ENCODE data around the gene IL3. TPM values are rescaled to one million over a fixed set of nuclear protein-coding genes. Genes with fewer than 3 reads are reported as not detected.

IL3 gene
- total RNA-seq, 2 donors from 2014 or later = 0.36 TPM; not detected in 1

DNA sequence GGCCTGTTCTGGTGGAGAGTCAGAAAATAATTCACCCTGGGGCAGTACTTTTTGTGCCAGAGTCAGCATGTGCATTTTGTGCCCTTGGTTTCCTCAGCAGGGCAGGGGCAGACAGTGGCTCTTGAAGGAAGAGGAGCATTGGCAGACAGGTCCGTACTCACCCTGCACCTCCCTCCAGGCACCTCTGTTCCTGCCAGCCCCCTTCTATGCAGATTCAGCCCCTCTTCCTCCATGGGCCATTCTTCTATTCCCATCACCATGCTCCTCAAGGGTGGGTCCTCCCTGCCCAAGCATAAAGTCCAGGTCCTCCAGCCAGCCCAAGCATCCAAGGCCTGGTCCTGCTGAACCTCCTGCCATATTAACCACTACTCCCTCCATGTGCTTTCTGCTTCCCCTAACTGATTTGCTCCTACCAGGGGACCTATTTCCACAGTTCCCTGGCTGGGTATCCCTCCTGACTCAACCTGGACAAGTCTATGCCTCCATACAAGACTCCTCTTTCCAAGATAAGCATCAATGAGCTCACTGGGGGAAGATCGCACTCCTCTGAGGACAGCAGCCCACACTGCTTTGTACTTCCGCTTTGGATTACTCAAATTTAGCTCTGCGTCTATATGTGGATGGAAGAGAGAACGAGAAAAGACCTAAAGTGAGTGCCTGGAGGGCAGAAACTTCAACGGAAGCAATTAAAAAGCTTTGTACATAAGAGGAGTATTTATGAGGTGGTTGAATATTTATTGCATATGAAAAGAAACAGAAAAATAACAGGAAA is 39.7 kb upstream of the IL3 start:
- DNase-seq (ENCODE audit: low spot score) (no peak), ATAC-seq (peak; percentile 55 to 63)
- H3K27me3 Mint-ChIP-seq = peaks cover 9 to 24% of the 10 kb centered on the region in 2 donors
- H3K4me1 Mint-ChIP-seq (ENCODE audit: low read depth in 2 of 2) = peaks cover 34 to 44% of the 10 kb centered on the region in 2 donors
- H3K27ac Mint-ChIP-seq = peak overlapping the region; percentile 84 to 86
- H3K9me3 Mint-ChIP-seq = no peaks in the 10 kb centered on the region
- no peaks in the 10 kb centered on the region for H3K36me3 Mint-ChIP-seq
- H3K4me3 Mint-ChIP-seq = peak overlapping the region; percentile 58

DNA sequence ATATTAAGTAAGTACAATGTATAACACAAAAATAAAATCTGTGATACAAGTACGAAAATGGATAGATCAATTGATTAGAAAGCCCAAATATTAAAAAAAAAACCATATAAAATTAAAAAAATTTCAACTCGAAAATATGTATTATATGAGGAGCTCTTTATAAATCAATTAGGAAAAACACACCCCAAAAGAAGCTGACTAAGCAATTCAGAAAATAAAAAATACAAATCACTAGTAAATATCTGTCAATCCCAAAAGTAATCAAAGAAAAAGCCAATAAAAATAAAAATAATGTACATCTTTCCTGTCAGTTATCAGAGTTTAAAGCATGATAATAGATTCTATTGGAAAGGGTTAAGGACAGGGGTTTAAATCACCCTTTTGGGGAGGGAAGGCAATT is 38.8 kb upstream of the IL3 start:
- Mint-ChIP-seq H3K36me3 (no peaks in the 10 kb centered on the region), H3K27me3 (peaks cover 5 to 15% of the 10 kb centered on the region in 2 donors), H3K27ac (peak overlapping the region in 1 of 2 donors; percentile 84), H3K4me3 (no peak overlapping the region), H3K4me1 (ENCODE audit: low read depth in 2 of 2) (peaks cover 36 to 40% of the 10 kb centered on the region in 2 donors), H3K9me3 (no peaks in the 10 kb centered on the region)
- ATAC-seq (no peak), DNase-seq (ENCODE audit: low spot score) (no peak)

- DNase-seq (ENCODE audit: low spot score) = no peak
- no peak for ATAC-seq
- Mint-ChIP-seq H3K27ac (peak overlapping the region in 1 of 2 donors; percentile 13), H3K4me1 (ENCODE audit: low read depth in 2 of 2) (peaks cover 33 to 37% of the 10 kb centered on the region in 2 donors), H3K4me3 (no peak overlapping the region), H3K36me3 (no peaks in the 10 kb centered on the region), H3K27me3 (peaks cover 3 to 4% of the 10 kb centered on the region in 2 donors), H3K9me3 (no peaks in the 10 kb centered on the region)
Observed at GRCh38 chr5:132022737-132023136, 37.7 kb upstream of the IL3 start.

- Mint-ChIP-seq H3K27me3 (no peaks in the 10 kb centered on the region), H3K4me3 (no peak overlapping the region), H3K36me3 (no peaks in the 10 kb centered on the region), H3K4me1 (ENCODE audit: low read depth in 2 of 2) (peaks cover 36 to 39% of the 10 kb centered on the region in 2 donors), H3K27ac (peak overlapping the region in 1 of 2 donors; percentile 13), H3K9me3 (no peaks in the 10 kb centered on the region)
- DNase-seq (ENCODE audit: low spot score) (no peak), ATAC-seq (no peak)
Observed at GRCh38 chr5:132023258-132024116, 37.0 kb upstream of the IL3 start.

DNA sequence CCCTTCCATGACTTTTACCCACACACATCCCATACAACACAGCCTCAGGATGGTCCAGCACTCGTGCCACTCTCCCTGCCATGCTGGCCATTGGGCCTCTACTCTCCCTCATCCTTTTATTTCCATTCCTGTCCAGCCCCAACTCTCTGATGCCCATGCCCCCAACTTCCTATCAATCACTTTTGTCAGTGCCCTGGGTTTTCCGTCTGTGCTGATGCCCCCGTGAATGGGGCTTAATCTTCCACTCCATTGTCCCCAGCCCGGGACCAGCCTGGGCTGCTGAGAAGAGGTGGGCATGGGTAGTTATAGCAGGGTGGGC is 36.4 kb upstream of the IL3 start:
- H3K4me1 Mint-ChIP-seq (ENCODE audit: low read depth in 2 of 2) = peaks cover 32 to 40% of the 10 kb centered on the region in 2 donors
- ATAC-seq = no peak
- H3K27ac Mint-ChIP-seq = no peak overlapping the region
- no peaks in the 10 kb centered on the region for H3K27me3 Mint-ChIP-seq
- no peak overlapping the region for H3K4me3 Mint-ChIP-seq
- no peaks in the 10 kb centered on the region for H3K9me3 Mint-ChIP-seq
- DNase-seq (ENCODE audit: low spot score) = no peak
- no peaks in the 10 kb centered on the region for H3K36me3 Mint-ChIP-seq

DNA sequence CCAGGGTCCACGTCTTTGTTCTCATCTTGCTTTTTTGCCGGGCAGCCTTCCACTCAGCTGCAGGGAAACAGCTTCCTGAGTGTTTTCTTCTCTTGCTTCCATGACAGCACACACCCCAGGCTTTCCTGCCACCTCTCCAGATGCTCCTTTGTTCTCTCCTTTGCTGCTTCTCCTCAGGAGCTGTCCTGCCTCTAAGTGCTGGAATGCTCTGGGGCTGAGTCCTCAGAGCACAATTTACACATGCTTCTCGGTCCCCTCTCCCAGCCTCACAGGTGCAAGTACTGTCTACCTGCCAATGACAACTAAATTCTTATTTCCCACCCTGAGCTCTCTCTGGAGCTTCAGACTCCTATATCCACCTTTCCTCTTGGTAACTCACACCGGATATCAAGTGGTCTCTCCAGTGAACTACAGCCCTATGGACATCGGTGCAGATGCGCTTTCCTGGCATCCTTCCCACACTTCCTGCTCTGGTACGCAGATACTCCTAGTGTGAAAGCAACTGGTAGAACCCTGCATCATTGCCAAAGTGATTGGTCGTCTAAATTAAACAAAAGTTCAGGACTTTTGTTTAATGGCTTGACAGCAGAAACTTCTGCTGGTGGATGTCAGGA is 35.6 kb upstream of the IL3 start:
- no peaks in the 10 kb centered on the region for H3K36me3 Mint-ChIP-seq
- H3K27ac Mint-ChIP-seq = no peak overlapping the region
- peaks cover 34 to 43% of the 10 kb centered on the region in 2 donors for H3K4me1 Mint-ChIP-seq (ENCODE audit: low read depth in 2 of 2)
- DNase-seq (ENCODE audit: low spot score) (no peak), ATAC-seq (no peak)
- H3K4me3 Mint-ChIP-seq = no peak overlapping the region
- peaks cover 0 to 7% of the 10 kb centered on the region in 2 donors for H3K27me3 Mint-ChIP-seq
- no peaks in the 10 kb centered on the region for H3K9me3 Mint-ChIP-seq

DNA sequence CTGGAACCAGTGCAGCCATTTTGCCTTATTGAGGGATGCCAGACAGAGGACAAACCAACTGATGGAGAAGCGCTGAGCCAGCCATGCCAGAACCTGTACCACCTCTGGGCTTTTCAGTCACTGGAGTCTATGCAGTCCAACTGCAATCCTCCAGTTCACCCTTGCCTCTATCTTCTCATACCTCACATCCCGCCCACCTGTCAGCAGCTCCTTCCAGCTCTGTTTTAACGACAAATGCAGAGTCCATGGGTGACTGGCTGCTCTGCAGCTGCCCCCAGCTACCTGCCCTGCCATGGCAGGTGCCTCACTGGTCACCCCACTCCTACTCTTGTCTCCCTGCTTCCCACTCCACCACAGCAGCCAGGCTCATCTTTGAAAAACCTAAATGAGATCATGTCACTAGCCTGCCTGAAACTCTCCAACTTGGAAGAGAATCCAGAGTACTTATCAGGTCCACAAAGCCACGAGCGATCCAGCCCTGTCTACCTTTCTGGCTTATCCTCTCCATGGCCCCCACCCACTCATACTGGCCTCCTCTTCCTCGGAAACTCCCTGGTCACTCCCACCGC is 35.0 kb upstream of the IL3 start:
- Mint-ChIP-seq H3K9me3 (no peaks in the 10 kb centered on the region), H3K36me3 (no peaks in the 10 kb centered on the region), H3K4me1 (ENCODE audit: low read depth in 2 of 2) (peaks cover 33 to 43% of the 10 kb centered on the region in 2 donors), H3K27me3 (peaks cover 0 to 11% of the 10 kb centered on the region in 2 donors), H3K4me3 (no peak overlapping the region), H3K27ac (no peak overlapping the region)
- ATAC-seq (no peak), DNase-seq (ENCODE audit: low spot score) (no peak)

GRCh38 chr5:132026516-132027008 is 33.9 kb upstream of the IL3 start:
- Mint-ChIP-seq H3K9me3 (no peaks in the 10 kb centered on the region), H3K4me3 (no peak overlapping the region), H3K36me3 (no peaks in the 10 kb centered on the region), H3K4me1 (ENCODE audit: low read depth in 2 of 2) (peaks cover 28 to 35% of the 10 kb centered on the region in 2 donors), H3K27me3 (peaks cover 0 to 11% of the 10 kb centered on the region in 2 donors), H3K27ac (no peak overlapping the region)
- ATAC-seq (peak; percentile 92 to 96), DNase-seq (ENCODE audit: low spot score) (peak; percentile 84)

DNA sequence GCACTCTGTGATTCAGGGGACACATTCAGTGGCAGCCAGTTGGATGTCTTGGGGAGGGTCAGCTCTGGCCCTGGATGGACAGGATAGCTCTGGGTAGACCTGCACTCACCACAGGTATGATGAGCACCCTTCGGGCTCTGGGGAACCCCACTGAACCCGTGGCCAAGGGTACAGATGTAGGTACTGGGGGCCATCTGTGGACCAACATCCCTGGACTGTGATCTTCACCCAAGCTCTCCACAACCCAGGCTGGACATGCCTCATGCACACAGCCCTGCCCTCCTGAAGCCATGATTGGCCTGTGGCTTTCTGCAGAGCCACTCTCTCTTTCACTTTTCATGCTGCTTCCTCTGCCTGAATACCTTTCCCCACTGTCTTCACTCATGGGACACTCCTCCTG is 33.4 kb upstream of the IL3 start:
- H3K36me3 Mint-ChIP-seq = no peaks in the 10 kb centered on the region
- no peak overlapping the region for H3K4me3 Mint-ChIP-seq
- H3K27me3 Mint-ChIP-seq = peaks cover 0 to 11% of the 10 kb centered on the region in 2 donors
- DNase-seq (ENCODE audit: low spot score) (peak; percentile 73), ATAC-seq (peak; percentile 72 to 73)
- H3K9me3 Mint-ChIP-seq = no peaks in the 10 kb centered on the region
- H3K4me1 Mint-ChIP-seq (ENCODE audit: low read depth in 2 of 2) = peaks cover 28 to 35% of the 10 kb centered on the region in 2 donors
- H3K27ac Mint-ChIP-seq = no peak overlapping the region

- ATAC-seq (no peak), DNase-seq (ENCODE audit: low spot score) (no peak)
- Mint-ChIP-seq H3K36me3 (peaks cover 16% of the 10 kb centered on the region), H3K27me3 (peaks cover 2 to 29% of the 10 kb centered on the region in 2 donors), H3K4me3 (no peak overlapping the region), H3K27ac (peak overlapping the region in 1 of 2 donors; percentile 24), H3K4me1 (ENCODE audit: low read depth in 2 of 2) (peaks cover 28% of the 10 kb centered on the region in 2 donors), H3K9me3 (peaks cover 2% of the 10 kb centered on the region)
Observed at GRCh38 chr5:132029609-132030330, 30.7 kb upstream of the IL3 start.

- ATAC-seq (no peak), DNase-seq (ENCODE audit: low spot score) (no peak)
- Mint-ChIP-seq H3K4me1 (ENCODE audit: low read depth in 2 of 2) (peaks cover 28% of the 10 kb centered on the region in 2 donors), H3K27me3 (peaks cover 2 to 29% of the 10 kb centered on the region in 2 donors), H3K36me3 (peaks cover 16% of the 10 kb centered on the region), H3K4me3 (no peak overlapping the region), H3K9me3 (peaks cover 2% of the 10 kb centered on the region), H3K27ac (peak overlapping the region in 1 of 2 donors; percentile 24)
Observed at GRCh38 chr5:132030610-132031009, 29.8 kb upstream of the IL3 start.

DNA sequence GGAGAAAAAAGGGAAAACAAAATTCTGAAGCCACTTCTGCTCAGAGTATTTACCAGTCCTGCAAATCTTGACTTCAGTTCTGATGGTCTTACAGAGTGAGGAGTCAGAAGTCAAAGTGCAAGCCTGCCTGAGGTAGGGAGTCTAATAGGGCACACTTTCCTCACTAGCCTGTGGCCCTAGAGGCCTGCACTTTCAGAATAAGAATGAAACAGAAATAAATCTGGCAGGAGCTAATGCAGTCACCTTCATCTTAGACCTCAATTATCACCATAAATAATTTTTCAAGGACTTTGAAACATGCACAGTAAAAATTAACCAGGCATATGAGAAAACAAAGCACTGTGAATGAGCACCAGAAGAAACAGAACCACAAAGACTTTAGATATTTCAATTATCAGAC is 28.3 kb upstream of the IL3 start:
- Mint-ChIP-seq H3K27me3 (peaks cover 2 to 29% of the 10 kb centered on the region in 2 donors), H3K9me3 (peaks cover 2% of the 10 kb centered on the region), H3K4me3 (no peak overlapping the region), H3K4me1 (ENCODE audit: low read depth in 2 of 2) (peaks cover 22 to 25% of the 10 kb centered on the region in 2 donors), H3K36me3 (peaks cover 16% of the 10 kb centered on the region), H3K27ac (peak overlapping the region in 1 of 2 donors; percentile 55)
- DNase-seq (ENCODE audit: low spot score) = no peak
- ATAC-seq = no peak

GRCh38 chr5:132033122-132033521 is 27.3 kb upstream of the IL3 start:
- Mint-ChIP-seq H3K9me3 (peaks cover 2% of the 10 kb centered on the region), H3K27me3 (peaks cover 2 to 29% of the 10 kb centered on the region in 2 donors), H3K36me3 (peaks cover 16% of the 10 kb centered on the region), H3K4me3 (no peak overlapping the region), H3K4me1 (ENCODE audit: low read depth in 2 of 2) (peaks cover 15 to 16% of the 10 kb centered on the region in 2 donors), H3K27ac (peak overlapping the region in 1 of 2 donors; percentile 55)
- DNase-seq (ENCODE audit: low spot score) = no peak
- no peak for ATAC-seq

Data from natural killer cell treated with Interleukin-12 subunit alpha and Interleukin-12 subunit beta and Interleukin-15 and Interleukin-18, amount 100 ng/mL, for 72 hours (primary cell).